SJCRH30 (cell line): ENCODE results near the gene GTF2A1L. TPM values are rescaled to one million over a fixed set of nuclear protein-coding genes. Genes with fewer than 3 reads are reported as not detected.

Source experiments
- DNase-seq, 2 experiments: peaks; one replicate each; pipeline ENCODE4 v3.0.0-alpha.2; 2015 to 2020
- H3K27ac ChIP-seq: fragments of 250-450 bp; sonication (Bioruptor Pico); 2 replicates; pipeline ENCODE4 v1.5.1; 2020; ENCODE audit warnings: mild to moderate bottlenecking, moderate library complexity
- H3K27me3 ChIP-seq: fragments of 250-450 bp; sonication (Bioruptor Pico); 2 replicates; pipeline ENCODE4 v1.5.1; 2020; ENCODE audit warnings: mild to moderate bottlenecking, moderate library complexity
- H3K36me3 ChIP-seq: fragments of 250-450 bp; sonication (Bioruptor Pico); 2 replicates; pipeline ENCODE4 v1.5.1; 2020; ENCODE audit warnings: mild to moderate bottlenecking, moderate library complexity
- H3K4me1 ChIP-seq: fragments of 250-450 bp; sonication (Bioruptor Pico); 2 replicates; pipeline ENCODE4 v1.5.1; 2020; ENCODE audit warnings: mild to moderate bottlenecking, moderate library complexity
- H3K4me3 ChIP-seq: fragments of 250-450 bp; sonication (Bioruptor Pico); 2 replicates; pipeline ENCODE4 v1.5.1; 2020; ENCODE audit warnings: mild to moderate bottlenecking, moderate library complexity
- H3K9me3 ChIP-seq: fragments of 250-450 bp; sonication (Bioruptor Pico); replicated peaks from 2 replicates; pipeline ENCODE4 v1.5.1; 2020; ENCODE audit warnings: mild to moderate bottlenecking, moderate library complexity
- total RNA-seq: library from RNA; depleted of rRNA; stranded (reverse); fragments of >200 nt; shearing (Covaris generic); gene quantifications from 2 replicates; pipeline ENCODE4 v1.2.3, GENCODE V29; 2014; rRNA removed

GTF2A1L gene
- 0.40 TPM in 1 of 2 replicates, not detected in the other for total RNA-seq

GRCh38 chr2:48617618-48618017, at the start of gene GTF2A1L:
GTF2A1L (plus strand) TSS chr2:48617856; CDS start chr2:48617875, 19 bp downstream.
- DNase-seq = no peak
- no peak within 1 kb of the TSS for H3K4me3 ChIP-seq

GRCh38 chr2:48568547-48568946, 49.1 kb upstream of the GTF2A1L start:
- no peak for DNase-seq
- no peak overlapping the region for H3K4me3 ChIP-seq
- H3K36me3 ChIP-seq = no peaks in the 10 kb centered on the region
- H3K27me3 ChIP-seq = no peaks in the 10 kb centered on the region
- H3K9me3 ChIP-seq = no peaks in the 10 kb centered on the region
- no peak overlapping the region for H3K27ac ChIP-seq
- 0 out of 2 replicates have a peak, but pooled peaks cover 3% of the 10 kb centered on the region for H3K4me1 ChIP-seq

More at GRCh38 chr2:48617618-48618017, at the start of gene GTF2A1L:
- Histone ChIP-seq H3K27me3 (no peaks in the 10 kb centered on the region), H3K4me1 (no peaks in the 10 kb centered on the region), H3K9me3 (peaks cover 9% of the 10 kb centered on the region; the same call in 1 of the 2 replicates), H3K36me3 (no peaks in the 10 kb centered on the region), H3K27ac (no peak within 1 kb of the TSS)

GRCh38 chr2:48569433-48569832, 48.2 kb upstream of the GTF2A1L start:
- DNase-seq = no peak
- H3K4me3 ChIP-seq = no peak overlapping the region
- H3K9me3 ChIP-seq = no peaks in the 10 kb centered on the region
- H3K27me3 ChIP-seq = no peaks in the 10 kb centered on the region
- H3K4me1 ChIP-seq = 0 out of 2 replicates have a peak, but pooled peaks cover 3% of the 10 kb centered on the region
- no peaks in the 10 kb centered on the region for H3K36me3 ChIP-seq
- H3K27ac ChIP-seq = no peak overlapping the region

GRCh38 chr2:48572816-48573215, 44.8 kb upstream of the GTF2A1L start:
- Histone ChIP-seq H3K4me1 (0 out of 2 replicates have a peak, but pooled peaks cover 3% of the 10 kb centered on the region), H3K36me3 (no peaks in the 10 kb centered on the region), H3K27ac (no peak overlapping the region), H3K9me3 (no peaks in the 10 kb centered on the region), H3K27me3 (no peaks in the 10 kb centered on the region), H3K4me3 (no peak overlapping the region)
- peak; percentile 37 to 73 for DNase-seq

- no peak overlapping the region for H3K27ac ChIP-seq
- no peak for DNase-seq
- no peaks in the 10 kb centered on the region for H3K9me3 ChIP-seq
- no peaks in the 10 kb centered on the region for H3K27me3 ChIP-seq
- no peaks in the 10 kb centered on the region for H3K36me3 ChIP-seq
- H3K4me1 ChIP-seq = 0 out of 2 replicates have a peak, but pooled peaks cover 3% of the 10 kb centered on the region
- H3K4me3 ChIP-seq = no peak overlapping the region
These were observed 43.0 kb upstream of the GTF2A1L start for GRCh38 chr2:48574353-48575287.

GRCh38 chr2:48578313-48578712, 39.3 kb upstream of the GTF2A1L start:
- Histone ChIP-seq H3K4me3 (no peak overlapping the region), H3K4me1 (no peaks in the 10 kb centered on the region), H3K27me3 (no peaks in the 10 kb centered on the region), H3K9me3 (no peaks in the 10 kb centered on the region), H3K36me3 (no peaks in the 10 kb centered on the region), H3K27ac (no peak overlapping the region)
- DNase-seq = no peak

GRCh38 chr2:48583961-48584360, 33.7 kb upstream of the GTF2A1L start:
- no peak overlapping the region for H3K4me3 ChIP-seq
- no peaks in the 10 kb centered on the region for H3K27me3 ChIP-seq
- no peaks in the 10 kb centered on the region for H3K36me3 ChIP-seq
- H3K9me3 ChIP-seq = no peaks in the 10 kb centered on the region
- peak in 1 of 2 experiments; percentile 69 for DNase-seq
- H3K4me1 ChIP-seq = peaks cover 26% of the 10 kb centered on the region
- H3K27ac ChIP-seq = no peak overlapping the region

GRCh38 chr2:48584551-48584950, 33.1 kb upstream of the GTF2A1L start:
- no peaks in the 10 kb centered on the region for H3K36me3 ChIP-seq
- no peak for DNase-seq
- no peaks in the 10 kb centered on the region for H3K9me3 ChIP-seq
- H3K27ac ChIP-seq = no peak overlapping the region
- H3K27me3 ChIP-seq = no peaks in the 10 kb centered on the region
- peaks cover 31% of the 10 kb centered on the region for H3K4me1 ChIP-seq
- no peak overlapping the region for H3K4me3 ChIP-seq

GRCh38 chr2:48586433-48586832, 31.2 kb upstream of the GTF2A1L start:
- H3K4me1 ChIP-seq = peaks cover 31% of the 10 kb centered on the region
- DNase-seq = no peak
- no peak overlapping the region for H3K4me3 ChIP-seq
- no peaks in the 10 kb centered on the region for H3K36me3 ChIP-seq
- no peaks in the 10 kb centered on the region for H3K9me3 ChIP-seq
- no peak overlapping the region for H3K27ac ChIP-seq
- H3K27me3 ChIP-seq = no peaks in the 10 kb centered on the region

GRCh38 chr2:48587560-48587959, 30.1 kb upstream of the GTF2A1L start:
- peak; percentile 77 to 85 for DNase-seq
- Histone ChIP-seq H3K27ac (peak overlapping the region; percentile 24), H3K36me3 (no peaks in the 10 kb centered on the region)

GRCh38 chr2:48587961-48588360, 29.7 kb upstream of the GTF2A1L start:
- peaks cover 31% of the 10 kb centered on the region for H3K4me1 ChIP-seq
- no peak overlapping the region; the same call in 1 of the 2 replicates for H3K27ac ChIP-seq
- no peak overlapping the region for H3K4me3 ChIP-seq
- no peaks in the 10 kb centered on the region for H3K9me3 ChIP-seq
- no peak for DNase-seq
- no peaks in the 10 kb centered on the region for H3K27me3 ChIP-seq
- no peaks in the 10 kb centered on the region for H3K36me3 ChIP-seq

More at GRCh38 chr2:48587560-48587959, 30.1 kb upstream of the GTF2A1L start:
- no peak overlapping the region for H3K4me3 ChIP-seq
- H3K4me1 ChIP-seq = peaks cover 31% of the 10 kb centered on the region
- H3K27me3 ChIP-seq = no peaks in the 10 kb centered on the region
- H3K9me3 ChIP-seq = no peaks in the 10 kb centered on the region

GRCh38 chr2:48588745-48589144, 28.9 kb upstream of the GTF2A1L start:
- no peaks in the 10 kb centered on the region for H3K36me3 ChIP-seq
- H3K27ac ChIP-seq = no peak overlapping the region
- H3K27me3 ChIP-seq = no peaks in the 10 kb centered on the region
- no peak overlapping the region for H3K4me3 ChIP-seq
- H3K4me1 ChIP-seq = peaks cover 31% of the 10 kb centered on the region
- no peaks in the 10 kb centered on the region for H3K9me3 ChIP-seq
- DNase-seq = no peak

- no peaks in the 10 kb centered on the region for H3K27me3 ChIP-seq
- H3K4me1 ChIP-seq = peaks cover 28% of the 10 kb centered on the region
- no peak overlapping the region for H3K27ac ChIP-seq
- H3K4me3 ChIP-seq = no peak overlapping the region
- DNase-seq = peak; percentile 46 to 78
- no peaks in the 10 kb centered on the region for H3K9me3 ChIP-seq
- no peaks in the 10 kb centered on the region for H3K36me3 ChIP-seq
These were observed 28.4 kb upstream of the GTF2A1L start for GRCh38 chr2:48589170-48589767.

- H3K9me3 ChIP-seq = no peaks in the 10 kb centered on the region
- DNase-seq = no peak
- H3K4me1 ChIP-seq = peaks cover 25% of the 10 kb centered on the region
- H3K27me3 ChIP-seq = no peaks in the 10 kb centered on the region
- H3K4me3 ChIP-seq = no peak overlapping the region
- H3K27ac ChIP-seq = no peak overlapping the region
- no peaks in the 10 kb centered on the region for H3K36me3 ChIP-seq
These were observed 27.6 kb upstream of the GTF2A1L start for GRCh38 chr2:48590017-48590416.

GRCh38 chr2:48592067-48592466, 25.6 kb upstream of the GTF2A1L start:
- Histone ChIP-seq H3K27ac (no peak overlapping the region), H3K4me3 (no peak overlapping the region), H3K4me1 (peaks cover 19% of the 10 kb centered on the region), H3K36me3 (no peaks in the 10 kb centered on the region), H3K27me3 (no peaks in the 10 kb centered on the region), H3K9me3 (no peaks in the 10 kb centered on the region)
- DNase-seq = no peak
